HCT116 (cell line): Measurements from ENCODE around the gene PEAK1. TPM values are rescaled to one million over a fixed set of nuclear protein-coding genes. Genes with fewer than 3 reads are reported as not detected.

Source experiments
- ATAC-seq: fragments of 200-7000 bp; cut with Tn5 transposase; 2 replicates; pipeline ENCODE4 v1.9.1; 2020; ENCODE audit warnings: mild to moderate bottlenecking, moderate library complexity
- BruUV-seq: library from RNA; stranded (reverse); fragments of 400-500 nt; replicated peaks from 2 replicates; lab custom pipeline; 2021; lab: Mats Ljungman, UMichigan
- CTCF ChIA-PET: fragments of 300-600 bp; sonication (Branson Sonifier 250); formaldehyde crosslinking; loops from one replicate; lab custom pipeline; 2021; ENCODE audit warnings: antibody characterized with exemption; lab: Charles Lee
- POLR2A ChIA-PET: fragments of 300-600, 350-600 bp; sonication (Branson Sonifier 250); formaldehyde crosslinking; loops from one replicate; lab custom pipeline; 2021; ENCODE audit warnings: antibody characterized with exemption; lab: Charles Lee
- RAD21 ChIA-PET, 2 experiments: fragments of 300-600 bp; sonication (Branson Sonifier 250); formaldehyde crosslinking; loops; one replicate each; lab custom pipeline; 2023; ENCODE audit warnings: low total read pairs in 2 of 2; ENCODE audit not compliant: uncharacterized antibody in 2 of 2, unreplicated experiment in 2 of 2, low non-redundant PET in 1 of 2; lab: Charles Lee
- DNase-seq: peaks from one replicate; pipeline ENCODE4 v3.0.0-alpha.2; 2010; ENCODE audit warnings: low read depth, low spot score
- H2AFZ ChIP-seq: fragments of 200-600 bp; shearing (Covaris generic), sonication (generic); 2 replicates; pipeline ENCODE4 v1.6.1; 2017; ENCODE audit warnings: low read depth, mixed run types, mixed read lengths, antibody characterized with exemption, low read length; ENCODE audit not compliant: poor library complexity, severe bottlenecking
- H3K27ac ChIP-seq: 2 replicates; pipeline ENCODE4 v1.5.1; 2012; ENCODE audit warnings: low read depth, low read length
- H3K27me3 ChIP-seq: fragments of 200-600 bp; sonication (generic); 2 replicates; pipeline ENCODE4 v1.6.1; 2016; ENCODE audit warnings: mixed run types, low read length, mixed read lengths; ENCODE audit not compliant: insufficient read depth
- H3K36me3 ChIP-seq, 2 experiments: fragments of 200-500 bp in 1 of 2; fragments of 200-600 bp in 1 of 2; sonication (Bioruptor generic) in 1 of 2; sonication (generic) in 1 of 2; 2 replicates each; pipeline versions ENCODE4 v1.5.1 to v1.6.1; 2014 to 2016; ENCODE audit warnings: low read length in 2 of 2, inconsistent platforms in 1 of 2, mixed read lengths in 1 of 2, mixed run types in 1 of 2; ENCODE audit not compliant: insufficient read depth in 2 of 2, control insufficient read depth in 1 of 2
- H3K4me1 ChIP-seq, 2 experiments: fragments of 200-600 bp in 1 of 2; sonication (generic) in 1 of 2; 2 replicates each; pipeline versions ENCODE4 v1.5.1 to v1.6.1; 2012 to 2017; ENCODE audit warnings: low read length in 2 of 2, inconsistent platforms in 1 of 2, mild to moderate bottlenecking in 1 of 2, mixed read lengths in 1 of 2, mixed run types in 1 of 2, moderate library complexity in 1 of 2; ENCODE audit not compliant: insufficient read depth in 2 of 2, control insufficient read depth in 1 of 2
- H3K4me2 ChIP-seq: fragments of 200-600 bp; sonication (generic); 2 replicates; pipeline ENCODE4 v1.6.1; 2017; ENCODE audit warnings: mixed run types, low read length, mixed read lengths
- H3K4me3 ChIP-seq, 2 experiments: fragments of 200-600 bp in 1 of 2; sonication (generic) in 1 of 2; replicated peaks in 1 of 2; 2 replicates each; pipeline ENCODE4 v1.5.1; 2011 to 2016; ENCODE audit warnings: low read length in 2 of 2, control low read depth in 1 of 2, low read depth in 1 of 2, mild to moderate bottlenecking in 1 of 2, mixed read lengths in 1 of 2, mixed run types in 1 of 2
- H3K79me2 ChIP-seq: fragments of 200-600 bp; sonication (generic); 2 replicates; pipeline ENCODE4 v1.6.1; 2017; ENCODE audit warnings: mild to moderate bottlenecking, mixed run types, low read length, moderate library complexity, mixed read lengths; ENCODE audit not compliant: insufficient read depth
- H3K9ac ChIP-seq: fragments of 200-600 bp; sonication (generic); 2 replicates; pipeline ENCODE4 v1.6.1; 2016; ENCODE audit warnings: low read length, mixed read lengths
- H3K9me2 ChIP-seq: fragments of 200-600 bp; sonication (generic), shearing (Covaris generic); 2 replicates; pipeline ENCODE4 v1.6.1; 2017; ENCODE audit warnings: mixed run types, mild to moderate bottlenecking, moderate library complexity; ENCODE audit not compliant: insufficient read depth
- H3K9me3 ChIP-seq, 2 experiments: fragments of 200-500 bp in 1 of 2; fragments of 200-600 bp in 1 of 2; sonication (Bioruptor generic) in 1 of 2; sonication (generic) in 1 of 2; 2 replicates each; pipeline ENCODE4 v1.6.1; 2014 to 2017; ENCODE audit warnings: low read length in 2 of 2, mixed read lengths in 2 of 2, inconsistent platforms in 1 of 2, low read depth in 1 of 2, mild to moderate bottlenecking in 1 of 2, mixed run types in 1 of 2, moderate library complexity in 1 of 2; ENCODE audit not compliant: control insufficient read depth in 1 of 2, insufficient read depth in 1 of 2
- H4K20me1 ChIP-seq: fragments of 200-600 bp; sonication (generic), shearing (Covaris generic); 2 replicates; pipeline ENCODE4 v1.6.1; 2017; ENCODE audit warnings: mixed run types, mild to moderate bottlenecking, moderate library complexity; ENCODE audit not compliant: insufficient read depth
- CTCF ChIP-seq, 3 experiments: fragments of 200-600 bp in 1 of 3; sonication (generic) in 1 of 3; IDR thresholded peaks in 2 of 3; conservative IDR thresholded peaks in 1 of 3; 2 replicates each; pipeline ENCODE4 v1.5.1; 2012 to 2017; ENCODE audit warnings: low read depth in 2 of 3, low read length in 2 of 3, antibody characterized with exemption in 1 of 3, borderline replicate concordance in 1 of 3, control low read depth in 1 of 3, mild to moderate bottlenecking in 1 of 3, mixed read lengths in 1 of 3, mixed run types in 1 of 3, moderate library complexity in 1 of 3; ENCODE audit not compliant: insufficient read depth in 1 of 3
- ELF1 ChIP-seq: IDR thresholded peaks from 2 replicates; pipeline ENCODE4 v1.6.1; 2012; ENCODE audit warnings: low read depth, borderline replicate concordance
- EZH2phosphoT487 ChIP-seq: fragments of 200-600 bp; IDR thresholded peaks from 2 replicates; pipeline ENCODE4 v1.6.1; 2018; ENCODE audit warnings: antibody characterized with exemption, borderline replicate concordance
- JUND ChIP-seq: IDR thresholded peaks from 2 replicates; pipeline ENCODE4 v1.6.1; 2012
- SP1 ChIP-seq: IDR thresholded peaks from 2 replicates; pipeline ENCODE4 v1.6.1; 2012; ENCODE audit warnings: low read depth
- TCF7L2 ChIP-seq: IDR thresholded peaks from 2 replicates; pipeline ENCODE4 v1.7.0; 2011; ENCODE audit warnings: borderline replicate concordance, inconsistent platforms; ENCODE audit not compliant: insufficient read depth, insufficient read length; ENCODE audit errors: extremely low read depth
- YY1 ChIP-seq: IDR thresholded peaks from 2 replicates; pipeline ENCODE4 v1.6.1; 2011; ENCODE audit warnings: low read length, low read depth, moderate library complexity, mild to moderate bottlenecking; ENCODE audit not compliant: insufficient replicate concordance; ENCODE audit errors: extremely low read depth
- ZFX ChIP-seq: fragments of 450-650 bp; IDR thresholded peaks from 2 replicates; pipeline ENCODE4 v1.6.1; 2017
- ZNF274 ChIP-seq: fragments of 200-500 bp; sonication (Bioruptor generic); IDR thresholded peaks from 2 replicates; pipeline ENCODE4 v1.6.1; 2014; ENCODE audit warnings: mild to moderate bottlenecking, low read depth, low read length, inconsistent platforms
- intact Hi-C: fragments of 100-400 bp; cut with micrococcal nuclease; formaldehyde crosslinking; loops from 2 replicates; pipeline ENCODE4 v1.10.0; 2022
- total RNA-seq: library from RNA; stranded (reverse); gene quantifications from one replicate; pipeline ENCODE4 v1.2.1, GENCODE V29; 2021; ENCODE audit not compliant: unreplicated experiment

Gene PEAK1
- total RNA-seq, 1 experiment from 2014 or later, result 23.4 TPM

GRCh38 chr15:77058468-77058867 lies 361.4 kb downstream of the PEAK1 start:
- no peak overlapping the region for H2AFZ ChIP-seq
- H3K27ac ChIP-seq, result no peak overlapping the region
- no peaks in the 10 kb centered on the region for H3K27me3 ChIP-seq
- H3K4me1 ChIP-seq, result peaks cover 0 to 7% of the 10 kb centered on the region in 2 experiments; a peak in 2 of 4 replicates
- ChIA-PET POLR2A (no interaction called here), CTCF (interaction anchor here (0.9 kb wide), 1 partner anchor 24 kb away, joined by 3 read pairs; no protein-coding TSS in a partner anchor), RAD21 (no interaction called here)
- DNase-seq, result no peak
- ATAC-seq, result no peak
- H3K79me2 ChIP-seq, result peaks cover 65% of the 10 kb centered on the region
- no peak overlapping the region for H3K9ac ChIP-seq
- no TSS peak for BruUV-seq
- H3K4me3 ChIP-seq, result no peak overlapping the region
- no peak overlapping the region for H3K4me2 ChIP-seq
- peaks cover 17% of the 10 kb centered on the region; the same call in 1 of the 2 replicates for H4K20me1 ChIP-seq
- H3K9me2 ChIP-seq, result no peaks in the 10 kb centered on the region
- no peaks in the 10 kb centered on the region for H3K9me3 ChIP-seq
- H3K36me3 ChIP-seq, result no peaks in the 10 kb centered on the region; a peak in 1 of 4 replicates
- intact Hi-C loops, result no loop called here
- TF ChIP-seq TCF7L2 (no peak), SP1 (no peak), CTCF (IDR thresholded peaks at IDR 0.05 in 2 of 3, conservative IDR thresholded peaks at IDR 0.05 in 1 of 3; ENCODE audit: borderline replicate concordance in 1 of 3, insufficient read depth in 1 of 3, low read depth in 2 of 3, low read length in 2 of 3) (no peak), JUND (no peak), ZFX (no peak), EZH2phosphoT487 (no peak), YY1 (no peak), ELF1 (no peak), ZNF274 (no peak)
- TF ChIP-seq, all 23 proteins: peak for 0
